Measurements from ENCODE around the gene LENEP.

The LENEP gene, protein sequence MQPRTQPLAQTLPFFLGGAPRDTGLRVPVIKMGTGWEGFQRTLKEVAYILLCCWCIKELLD

DNA sequence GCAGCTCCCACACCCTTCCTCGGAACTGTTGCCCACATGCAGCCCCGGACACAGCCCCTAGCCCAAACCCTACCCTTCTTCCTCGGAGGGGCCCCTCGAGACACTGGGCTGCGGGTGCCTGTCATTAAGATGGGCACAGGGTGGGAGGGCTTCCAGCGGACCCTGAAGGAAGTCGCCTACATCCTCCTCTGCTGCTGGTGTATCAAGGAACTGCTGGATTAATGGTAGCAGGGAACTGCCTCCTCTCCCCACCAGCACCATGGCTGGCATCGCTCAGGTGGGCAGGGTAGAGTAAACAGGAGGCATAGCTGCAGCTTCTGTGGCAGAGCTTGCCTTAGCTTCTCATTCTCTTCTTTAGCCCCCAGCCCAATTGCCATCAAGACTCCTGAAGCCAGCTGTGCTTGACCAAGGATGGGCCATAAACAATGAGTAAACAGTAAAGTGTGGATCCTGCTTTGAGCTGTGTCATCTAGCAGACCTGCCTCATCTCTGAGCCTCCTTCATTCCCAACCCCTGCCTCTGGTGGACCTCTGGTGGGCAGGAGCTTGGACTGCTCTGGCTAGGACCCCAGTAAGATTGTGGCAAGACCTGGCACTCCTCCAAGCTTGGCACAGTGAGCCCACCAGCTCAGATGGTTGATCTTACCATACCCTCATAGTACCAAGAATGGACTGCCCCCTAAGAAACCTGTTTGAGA, at the start of gene LENEP:
LENEP (plus strand) TSS at position 15 of the 697 bp plus-strand sequence; CDS start at position 37, 22 bp downstream.
- DNase-seq (ENCODE audit: extremely low read depth in 1 of 2, low read depth in 1 of 2) = no peak

DNA sequence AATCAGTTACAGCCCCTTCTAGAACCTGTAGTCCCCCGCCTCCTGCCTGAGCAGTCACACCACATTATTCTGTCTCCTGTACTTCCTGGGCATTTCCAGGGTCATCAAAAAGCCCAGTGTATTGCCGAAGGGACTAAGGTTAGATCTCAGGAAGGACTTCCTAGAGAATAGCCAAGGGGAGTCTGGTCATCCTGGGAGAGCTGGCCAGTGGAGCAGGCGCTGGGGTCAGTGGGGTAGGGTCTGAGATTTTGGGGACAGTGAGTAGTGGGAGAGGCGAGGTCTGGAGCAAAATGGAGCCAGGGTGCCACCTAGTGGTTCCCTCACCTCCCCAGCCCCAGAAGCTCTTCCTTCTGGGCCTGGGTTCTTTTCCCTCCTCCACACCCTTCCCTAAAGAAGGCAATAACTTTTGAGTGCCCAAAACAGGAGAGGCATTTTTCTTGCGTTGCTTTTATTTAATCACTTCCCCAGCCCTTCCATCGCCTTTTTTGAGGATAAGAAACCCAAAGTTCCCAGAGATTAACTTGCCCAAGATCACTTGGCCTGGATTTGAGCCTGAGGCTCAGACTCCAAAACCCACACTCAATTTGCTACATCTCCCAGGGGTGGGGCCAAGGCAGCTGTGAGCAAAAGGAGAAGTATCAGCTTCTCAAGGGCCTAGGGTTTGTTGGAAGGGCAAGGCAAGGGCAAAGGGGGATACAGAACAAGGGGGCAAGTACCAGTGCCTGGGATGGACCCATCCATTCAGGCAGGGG, 49.6 kb upstream of the LENEP start:
- no peak for DNase-seq (ENCODE audit: extremely low read depth in 1 of 2, low read depth in 1 of 2)

DNA sequence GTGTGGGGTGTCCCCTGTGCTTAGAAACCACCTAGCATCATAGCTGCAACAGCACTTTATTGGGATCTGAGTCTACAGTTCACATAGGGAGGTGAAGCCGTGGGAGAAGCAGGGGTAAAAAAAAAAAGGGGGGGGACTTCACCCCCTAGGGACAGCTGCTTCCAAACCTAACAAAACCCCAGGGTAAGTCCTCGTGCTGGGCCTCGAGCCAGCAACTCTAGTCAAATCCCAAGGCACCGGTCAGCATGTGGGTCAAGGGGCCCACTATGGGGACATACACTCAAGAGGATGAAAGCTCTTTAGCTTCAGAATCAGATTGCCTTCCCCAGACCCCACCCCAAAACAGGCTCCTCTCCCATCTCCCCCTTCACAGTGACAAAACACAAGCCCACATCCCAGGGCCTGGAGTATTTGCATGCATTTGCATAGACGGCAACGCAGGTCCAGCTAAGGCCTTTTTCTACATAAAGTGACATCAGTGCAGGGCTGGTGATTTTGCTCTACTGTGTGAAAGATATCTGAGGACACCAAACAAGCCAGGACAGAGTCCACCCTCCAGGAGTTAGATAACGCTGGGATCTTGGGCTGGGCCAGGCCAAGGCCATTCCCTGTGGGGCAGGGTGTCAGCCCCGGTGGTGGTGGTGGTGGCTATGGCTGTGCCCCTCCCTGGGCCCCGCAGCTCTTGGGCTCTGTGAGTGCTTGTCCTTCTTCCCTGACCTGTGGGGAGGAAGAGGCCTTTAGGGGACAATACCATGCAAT, 48.8 kb upstream of the LENEP start:
- no peak for DNase-seq (ENCODE audit: extremely low read depth in 1 of 2, low read depth in 1 of 2)

DNA sequence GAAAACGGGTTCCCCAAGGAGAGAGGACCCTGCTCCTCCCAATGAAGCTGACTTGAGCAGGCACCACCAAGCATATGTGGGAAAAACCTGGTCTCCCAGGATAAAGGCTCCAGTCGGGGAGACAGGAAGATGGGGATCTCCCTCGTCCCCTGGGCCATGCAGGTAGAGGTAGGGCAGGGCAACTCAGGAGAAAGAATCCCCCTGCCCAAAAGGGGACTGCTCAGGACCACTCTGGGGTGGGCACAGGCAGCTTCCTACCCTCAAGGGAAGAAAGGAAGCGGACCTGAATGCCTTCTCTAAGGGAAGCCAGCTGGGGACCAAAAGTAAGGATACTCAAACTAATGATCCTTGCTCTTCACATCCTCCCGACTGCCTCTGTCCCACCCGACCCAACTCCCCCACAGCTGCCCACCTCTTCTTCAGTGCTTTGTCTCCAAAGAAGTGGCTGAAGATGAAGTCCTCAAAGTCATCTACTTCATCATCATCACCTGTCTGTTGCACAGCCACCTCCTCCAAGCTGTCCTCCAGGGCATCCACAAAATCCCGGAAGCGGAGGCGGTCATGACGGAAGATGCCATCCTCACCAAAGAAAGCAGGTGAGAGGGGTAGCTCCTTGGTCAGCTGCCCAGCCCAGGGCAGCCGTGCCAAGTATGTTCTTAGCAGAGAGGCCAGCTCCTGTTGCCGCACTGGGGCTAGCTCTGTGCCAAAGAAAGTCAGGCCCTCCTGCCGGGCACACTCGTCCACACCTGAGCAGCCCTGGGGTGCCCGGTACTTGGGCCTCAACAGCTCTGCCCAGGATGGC, 48.0 kb upstream of the LENEP start:
- DNase-seq (ENCODE audit: extremely low read depth in 1 of 2, low read depth in 1 of 2) = no peak

DNA sequence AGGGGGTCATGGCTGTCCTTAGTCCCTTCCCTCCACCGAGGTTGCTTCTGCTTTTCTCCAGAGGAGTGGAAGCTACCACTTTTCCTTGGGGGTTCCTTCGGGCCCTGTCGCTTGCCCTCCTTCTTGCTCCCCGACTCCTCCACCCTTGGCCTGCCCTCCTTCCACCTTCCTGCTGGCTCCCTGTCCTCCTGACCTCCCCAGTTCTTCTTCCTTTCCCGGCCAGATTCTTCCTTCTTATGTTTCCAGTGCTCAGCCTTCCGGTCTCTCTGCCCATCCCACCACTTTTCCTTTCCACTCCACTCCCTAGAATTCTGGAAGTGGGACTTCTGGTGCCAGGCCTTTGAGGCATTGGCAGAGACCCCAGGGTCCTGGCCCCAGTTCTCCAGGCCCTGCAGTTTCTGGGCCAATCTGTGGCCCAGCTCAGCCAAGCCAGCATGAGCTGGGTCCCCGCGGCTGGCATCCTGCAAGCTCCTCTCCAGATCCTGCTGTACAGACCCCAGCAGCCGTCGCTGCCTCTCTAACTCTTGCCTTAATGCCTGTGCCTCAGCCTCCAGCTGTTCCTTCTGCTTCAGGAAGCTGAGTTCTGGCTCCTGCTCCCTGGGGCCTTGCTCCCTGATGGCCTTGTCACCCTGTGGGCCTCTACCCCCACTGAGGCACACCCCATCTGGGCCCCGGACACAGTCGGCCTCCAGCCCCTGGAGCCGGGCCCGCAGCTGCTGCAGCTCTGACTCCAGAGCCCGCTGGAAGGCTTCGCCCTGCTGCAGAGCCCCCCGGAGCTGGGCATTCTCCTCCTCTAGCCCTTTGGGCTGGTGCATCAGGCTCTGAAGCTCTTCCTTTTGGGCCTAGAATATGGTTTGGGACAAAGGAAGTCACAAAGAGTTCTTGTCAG, 47.2 kb upstream of the LENEP start:
- no peak for DNase-seq (ENCODE audit: extremely low read depth in 1 of 2, low read depth in 1 of 2)

DNA sequence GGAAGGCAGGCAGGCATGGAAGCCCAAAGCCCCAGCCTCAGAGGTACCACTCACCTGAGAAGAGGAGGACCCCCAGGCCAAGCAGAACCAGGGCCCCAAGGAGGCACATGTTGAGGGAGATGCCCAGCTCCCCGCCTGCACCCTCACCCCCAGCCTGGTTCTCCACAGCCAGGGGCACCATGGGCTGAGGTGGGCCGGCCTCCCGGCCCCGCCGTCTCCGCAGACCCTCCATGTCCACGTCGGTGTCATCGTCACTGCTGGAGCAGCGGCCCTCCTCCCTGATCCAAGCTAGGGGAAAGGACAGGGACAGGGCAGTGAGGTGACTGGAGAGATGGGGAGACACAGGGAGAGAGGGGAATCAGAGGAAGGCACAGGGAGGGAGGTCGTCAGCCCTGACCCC, 45.3 kb upstream of the LENEP start:
- DNase-seq (ENCODE audit: extremely low read depth in 1 of 2, low read depth in 1 of 2) = no peak

DNA sequence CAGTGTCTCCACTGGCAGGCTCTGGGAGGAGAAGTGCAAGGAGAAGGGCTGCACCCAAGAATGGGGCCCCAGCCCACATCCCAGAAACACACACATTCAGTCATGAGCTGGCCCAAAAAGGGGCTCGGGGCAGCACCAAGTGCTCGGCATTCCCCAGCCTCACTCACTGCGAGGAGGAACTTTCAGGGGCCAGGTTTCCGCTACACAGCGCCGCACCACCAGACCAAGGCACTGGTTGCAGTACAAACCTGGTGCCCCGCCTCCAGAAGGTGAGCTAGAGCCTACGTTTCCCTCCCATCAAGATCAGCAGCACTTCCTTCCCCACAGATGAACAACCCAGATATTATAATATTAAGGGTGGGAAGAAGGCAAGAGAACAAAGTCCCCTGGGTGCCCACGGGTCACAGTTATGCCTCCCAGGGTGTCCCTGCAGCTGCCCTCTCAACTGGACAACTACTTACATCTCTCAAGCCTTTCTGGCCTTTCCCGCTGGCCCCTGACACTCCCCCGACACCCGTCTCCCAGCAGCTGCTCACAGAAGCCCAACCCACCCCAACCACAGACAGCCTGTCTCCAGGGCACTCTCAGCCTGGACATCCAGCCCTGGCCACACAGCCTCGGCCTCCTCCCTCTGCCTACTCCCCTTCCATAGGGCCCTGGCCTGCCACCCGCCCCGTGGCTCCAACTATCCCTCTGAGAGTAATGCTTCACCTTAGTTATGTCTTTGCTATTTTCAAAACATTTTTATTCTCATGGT, 41.3 kb upstream of the LENEP start:
- DNase-seq (ENCODE audit: extremely low read depth in 1 of 2, low read depth in 1 of 2) = peak in 1 of 2 donors; percentile 51

DNA sequence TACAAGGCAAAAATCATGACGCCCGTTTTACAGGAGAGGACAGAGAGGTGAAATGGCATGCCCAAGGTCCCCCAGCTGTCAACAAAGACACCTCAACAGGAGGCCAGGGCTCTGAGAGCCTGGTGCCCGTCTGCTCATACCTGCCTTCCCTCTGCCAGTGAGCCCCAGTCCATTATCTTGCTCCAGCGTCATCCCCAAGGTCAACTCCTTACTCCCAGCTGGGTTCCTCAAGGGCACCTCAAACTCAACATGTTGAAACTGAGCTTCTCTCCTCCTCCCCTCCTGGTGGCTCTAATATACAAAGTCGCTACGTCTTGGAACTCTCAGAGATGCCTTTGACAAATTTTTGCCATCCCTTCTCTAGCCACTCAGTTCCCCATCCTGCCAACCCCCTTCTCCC, 40.7 kb upstream of the LENEP start:
- DNase-seq (ENCODE audit: extremely low read depth in 1 of 2, low read depth in 1 of 2) = no peak

DNA sequence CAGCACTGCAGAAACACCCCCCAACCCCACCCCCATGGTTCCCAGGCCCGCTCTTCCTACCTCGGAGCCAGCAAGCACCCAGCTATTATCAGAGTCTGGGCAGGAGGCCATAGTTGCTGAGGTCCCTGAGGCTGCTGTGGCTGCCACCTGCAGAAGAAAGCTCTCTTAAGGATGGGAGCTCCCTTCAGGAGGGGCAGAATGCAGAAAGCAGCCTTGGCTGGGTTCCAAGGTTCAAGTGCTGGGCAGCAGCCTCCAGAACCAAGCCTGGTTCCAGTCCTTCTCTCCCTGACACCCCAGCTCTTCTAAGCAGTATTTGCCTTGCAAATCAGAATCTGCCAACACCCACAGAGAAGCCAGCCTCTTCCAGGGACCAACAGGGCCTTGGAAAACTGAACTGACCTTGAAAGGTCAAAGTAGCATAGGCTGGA, 39.8 kb upstream of the LENEP start:
- DNase-seq (ENCODE audit: extremely low read depth in 1 of 2, low read depth in 1 of 2) = no peak

DNA sequence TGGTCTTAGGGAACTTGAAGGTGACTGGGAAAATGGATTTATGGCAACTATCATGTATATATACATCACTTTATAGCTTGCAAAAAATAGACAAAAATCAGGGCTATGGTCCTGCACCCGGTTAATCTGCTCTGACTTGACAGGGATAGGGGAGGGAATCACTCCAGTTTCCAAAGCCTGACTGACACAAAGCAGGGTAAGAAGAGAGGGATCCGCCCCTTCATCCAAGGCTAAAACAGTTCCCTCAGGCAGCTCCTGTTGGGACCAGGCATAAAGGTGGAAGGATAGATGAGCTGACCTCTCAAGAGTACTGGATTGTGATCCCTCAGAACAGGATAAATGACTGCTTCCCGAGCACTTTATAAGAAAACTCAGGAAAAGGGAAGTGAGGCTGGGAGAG, 38.8 kb upstream of the LENEP start:
- DNase-seq (ENCODE audit: extremely low read depth in 1 of 2, low read depth in 1 of 2) = no peak

DNA sequence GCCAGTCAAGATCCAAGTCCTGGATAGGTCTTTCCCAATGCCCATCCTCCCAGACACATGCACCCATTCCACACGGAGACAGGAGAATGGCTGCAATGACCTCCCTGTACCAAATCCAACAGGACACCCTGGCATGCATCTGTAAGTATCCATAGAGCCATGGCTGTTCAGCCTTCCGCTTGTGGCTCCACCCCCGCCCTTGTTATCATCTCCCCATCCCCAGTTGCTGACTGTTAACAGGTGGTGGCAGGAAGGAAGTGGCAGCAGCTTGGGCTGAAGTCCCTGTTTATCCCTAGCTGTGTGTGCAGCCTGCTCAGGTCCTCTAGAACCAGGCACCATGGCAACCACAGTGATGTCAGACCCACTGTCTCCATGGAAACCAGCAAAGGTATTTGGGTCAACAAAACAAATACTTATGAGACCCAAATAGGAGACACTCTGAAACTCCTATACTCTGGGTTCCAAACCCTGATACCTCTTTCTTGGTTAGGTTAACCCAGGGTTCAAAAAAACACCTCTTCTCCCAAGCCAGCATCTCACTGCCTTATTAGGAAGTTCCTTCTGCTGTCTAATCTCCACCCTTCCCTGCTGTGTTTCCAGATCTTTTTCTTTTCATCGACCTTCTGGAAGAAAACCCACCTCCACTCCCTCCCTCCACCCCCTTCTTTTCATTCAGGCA, 38.2 kb upstream of the LENEP start:
- DNase-seq (ENCODE audit: extremely low read depth in 1 of 2, low read depth in 1 of 2) = peak; percentile 53 to 79

DNA sequence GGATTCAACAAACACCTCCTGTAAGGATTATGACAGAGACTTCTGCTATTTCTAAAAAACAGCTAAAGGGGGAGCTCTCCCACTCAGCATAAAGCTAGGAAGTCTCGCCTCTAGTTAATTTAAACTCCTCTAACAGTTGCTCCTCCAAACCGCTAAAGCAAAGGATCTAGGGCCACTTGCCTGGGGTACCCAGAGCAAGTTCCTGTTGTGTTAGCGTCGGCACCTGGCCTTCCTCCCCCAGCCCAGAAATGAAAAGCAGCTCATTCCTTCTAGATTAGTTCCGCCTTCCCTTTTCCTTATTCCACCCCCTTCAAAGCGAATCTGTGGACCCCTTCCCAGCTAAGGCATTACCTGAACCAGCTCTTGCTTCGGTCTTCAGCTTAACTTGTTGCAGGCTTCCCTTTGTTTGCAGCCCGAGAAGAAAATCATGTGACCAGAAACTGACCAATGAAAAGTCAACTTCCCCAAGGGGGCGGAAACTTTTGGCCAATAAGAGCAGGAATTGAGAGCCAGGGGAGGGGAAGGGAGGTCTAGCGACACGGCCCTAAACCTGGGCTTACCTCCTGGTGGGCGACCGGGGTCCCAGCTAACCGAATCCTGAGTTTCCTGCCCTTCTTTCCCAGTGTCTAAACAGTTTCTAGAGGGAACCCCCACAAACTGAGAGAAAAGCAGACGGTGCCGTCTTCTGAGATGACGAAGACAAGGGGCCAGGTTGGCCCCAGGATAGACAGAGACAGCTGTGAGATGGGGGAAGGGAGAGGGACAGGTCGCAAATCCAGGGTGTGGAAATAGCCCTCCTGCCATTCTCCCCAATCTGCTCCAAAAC, 37.5 kb upstream of the LENEP start, which contains the start of gene PBXIP1:
PBXIP1 (minus strand) TSS at position 382 of the 826 bp plus-strand sequence. CDS start 2,378 bp downstream, outside the sequence.
- DNase-seq (ENCODE audit: extremely low read depth in 1 of 2, low read depth in 1 of 2) = peak; percentile 42 to 61

DNA sequence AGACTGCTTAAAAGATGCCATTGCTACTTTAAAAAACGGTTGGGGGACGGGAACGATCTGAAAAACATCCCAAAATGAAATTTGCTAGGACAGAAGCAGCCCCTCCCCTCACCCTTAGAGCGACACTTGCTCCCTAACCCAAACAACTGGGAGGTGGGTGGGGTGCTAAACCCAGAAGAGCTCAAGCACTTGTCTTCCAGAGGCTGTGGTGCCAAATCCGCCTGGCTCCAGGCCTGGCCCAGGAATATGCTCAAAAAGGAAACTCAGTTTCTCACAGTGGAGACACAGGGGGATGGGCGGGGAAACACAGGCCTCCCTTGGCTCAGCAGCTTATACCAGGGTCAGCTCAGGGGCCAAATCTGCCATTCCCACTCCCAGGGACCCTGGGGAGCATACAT, 36.8 kb upstream of the LENEP start:
- no peak for DNase-seq (ENCODE audit: extremely low read depth in 1 of 2, low read depth in 1 of 2)

DNA sequence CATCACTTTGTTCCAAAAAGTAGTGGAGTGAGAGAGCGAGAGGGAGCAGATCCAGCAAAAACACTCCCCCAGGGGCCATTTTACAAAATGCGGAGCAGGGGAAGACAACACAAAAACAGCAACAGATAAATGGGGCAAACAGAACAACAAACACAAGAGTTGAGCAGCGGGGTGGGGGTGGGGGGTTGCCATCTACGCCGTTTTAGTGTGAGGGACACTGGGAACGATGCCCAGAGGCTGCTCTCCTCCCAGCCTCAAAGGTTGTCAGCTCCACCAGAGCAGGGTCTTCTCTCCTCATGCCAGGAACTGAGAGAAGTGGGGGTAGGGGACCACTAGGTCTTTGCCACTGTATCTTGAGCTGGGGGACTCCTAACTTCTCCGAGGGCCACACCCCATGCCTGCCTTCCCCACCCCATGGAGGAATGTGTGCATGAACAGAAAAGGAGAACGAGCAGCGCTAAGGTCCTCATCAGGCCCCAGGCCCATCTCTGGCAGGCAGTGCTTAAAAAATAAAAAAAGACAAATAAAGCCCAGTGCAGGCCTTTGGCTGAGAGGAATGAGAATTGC, 36.2 kb upstream of the LENEP start:
- no peak for DNase-seq (ENCODE audit: extremely low read depth in 1 of 2, low read depth in 1 of 2)

DNA sequence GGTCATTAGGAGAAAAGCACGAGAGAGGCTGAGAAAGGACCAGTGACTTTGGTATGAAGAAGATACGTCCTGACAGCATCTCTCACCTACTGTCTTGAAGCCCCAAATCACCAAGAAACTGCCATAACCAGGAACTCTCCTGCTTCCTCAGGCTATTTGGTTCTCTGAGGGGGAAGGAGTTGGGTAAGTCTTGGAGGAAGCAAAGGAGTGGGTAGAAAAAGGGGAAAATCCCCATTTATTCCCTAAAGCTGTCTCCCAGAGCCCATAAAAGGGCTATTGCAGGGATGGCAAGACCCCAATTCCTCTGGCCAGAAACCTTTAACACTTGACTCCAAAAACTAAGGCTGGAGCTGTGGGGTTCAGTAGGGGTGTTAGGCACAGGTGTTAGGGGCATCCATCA, 35.4 kb upstream of the LENEP start:
- DNase-seq (ENCODE audit: extremely low read depth in 1 of 2, low read depth in 1 of 2) = no peak

DNA sequence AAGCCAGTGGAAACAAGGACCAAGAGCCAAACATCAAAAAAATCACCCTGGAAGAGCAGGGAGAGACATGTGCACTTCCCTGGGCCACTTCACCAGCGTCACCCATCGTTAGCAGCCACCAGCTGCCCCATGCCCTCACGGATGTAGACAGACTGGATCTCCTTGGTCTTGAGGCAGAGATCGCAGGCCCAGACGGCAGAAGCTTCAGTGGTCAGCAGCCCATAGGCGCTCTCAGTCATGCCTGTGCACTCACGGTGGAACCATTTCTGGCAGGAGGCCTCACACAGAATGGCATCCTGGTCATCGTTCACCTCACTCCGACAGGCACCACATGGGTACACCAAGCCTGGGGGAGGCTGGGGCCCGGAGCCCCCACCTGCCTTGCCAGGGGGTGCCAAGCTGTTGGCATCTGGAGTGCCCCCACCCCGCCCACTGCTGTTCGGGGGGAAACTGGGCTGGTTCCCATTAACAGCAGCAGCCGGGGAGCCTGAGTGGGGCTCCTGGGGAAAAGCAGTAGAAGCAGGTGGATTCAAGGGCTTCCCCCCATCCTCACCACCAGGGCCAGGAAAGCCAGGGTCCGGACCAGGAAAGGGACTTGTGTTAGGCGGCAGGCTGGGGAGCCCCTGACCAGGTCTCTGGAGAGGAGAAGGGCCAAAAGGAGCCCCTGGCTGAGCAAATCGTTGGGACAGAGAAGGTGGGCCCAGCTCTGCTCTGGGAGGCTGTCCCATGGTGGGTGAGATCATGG, 34.5 kb upstream of the LENEP start:
- no peak for DNase-seq (ENCODE audit: extremely low read depth in 1 of 2, low read depth in 1 of 2)

DNA sequence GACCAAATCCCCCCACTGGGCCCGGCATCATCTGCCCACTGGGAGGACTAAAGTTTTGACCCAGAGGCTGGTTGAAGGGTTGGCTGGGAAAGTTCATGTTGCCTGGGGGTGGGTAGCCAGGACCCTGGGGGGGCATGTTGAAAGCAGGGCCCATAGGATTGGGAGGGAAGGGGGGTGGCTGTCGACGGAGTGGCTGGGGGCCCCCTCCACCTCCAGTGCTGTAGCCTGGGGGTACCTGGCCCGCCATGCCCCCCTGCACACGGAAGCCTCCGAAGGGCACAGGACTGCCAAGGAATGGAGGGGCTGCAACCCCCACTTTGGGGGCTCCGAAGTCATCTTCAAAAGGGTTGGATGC, 34.0 kb upstream of the LENEP start:
- no peak for DNase-seq (ENCODE audit: extremely low read depth in 1 of 2, low read depth in 1 of 2)

Measured in stimulated activated CD8-positive, alpha-beta memory T cell treated with anti-CD3 and anti-CD28 coated beads, Interleukin-7, amount 100 ng/mL, for 48 hours (primary cell).